HCT116 (cell line): ENCODE results near the gene CENPE. TPM values are rescaled to one million over a fixed set of nuclear protein-coding genes. Genes with fewer than 3 reads are reported as not detected.

ENCODE experiments used
- ATAC-seq: fragments of 200-7000 bp; cut with Tn5 transposase; 2 replicates; pipeline ENCODE4 v1.9.1; 2020; ENCODE audit warnings: mild to moderate bottlenecking, moderate library complexity
- BruUV-seq: library from RNA; stranded (reverse); fragments of 400-500 nt; replicated peaks from 2 replicates; lab custom pipeline; 2021; lab: Mats Ljungman, UMichigan
- CTCF ChIA-PET: fragments of 300-600 bp; sonication (Branson Sonifier 250); formaldehyde crosslinking; loops from one replicate; lab custom pipeline; 2021; ENCODE audit warnings: antibody characterized with exemption; lab: Charles Lee
- POLR2A ChIA-PET: fragments of 300-600, 350-600 bp; sonication (Branson Sonifier 250); formaldehyde crosslinking; loops from one replicate; lab custom pipeline; 2021; ENCODE audit warnings: antibody characterized with exemption; lab: Charles Lee
- RAD21 ChIA-PET, 2 experiments: fragments of 300-600 bp; sonication (Branson Sonifier 250); formaldehyde crosslinking; loops; one replicate each; lab custom pipeline; 2023; ENCODE audit warnings: low total read pairs in 2 of 2; ENCODE audit not compliant: uncharacterized antibody in 2 of 2, unreplicated experiment in 2 of 2, low non-redundant PET in 1 of 2; lab: Charles Lee
- DNase-seq: peaks from one replicate; pipeline ENCODE4 v3.0.0-alpha.2; 2010; ENCODE audit warnings: low read depth, low spot score
- H2AFZ ChIP-seq: fragments of 200-600 bp; shearing (Covaris generic), sonication (generic); 2 replicates; pipeline ENCODE4 v1.6.1; 2017; ENCODE audit warnings: low read depth, mixed run types, mixed read lengths, antibody characterized with exemption, low read length; ENCODE audit not compliant: poor library complexity, severe bottlenecking
- H3K27ac ChIP-seq: 2 replicates; pipeline ENCODE4 v1.5.1; 2012; ENCODE audit warnings: low read depth, low read length
- H3K27me3 ChIP-seq: fragments of 200-600 bp; sonication (generic); 2 replicates; pipeline ENCODE4 v1.6.1; 2016; ENCODE audit warnings: mixed run types, low read length, mixed read lengths; ENCODE audit not compliant: insufficient read depth
- H3K36me3 ChIP-seq, 2 experiments: fragments of 200-500 bp in 1 of 2; fragments of 200-600 bp in 1 of 2; sonication (Bioruptor generic) in 1 of 2; sonication (generic) in 1 of 2; 2 replicates each; pipeline versions ENCODE4 v1.5.1 to v1.6.1; 2014 to 2016; ENCODE audit warnings: low read length in 2 of 2, inconsistent platforms in 1 of 2, mixed read lengths in 1 of 2, mixed run types in 1 of 2; ENCODE audit not compliant: insufficient read depth in 2 of 2, control insufficient read depth in 1 of 2
- H3K4me1 ChIP-seq, 2 experiments: fragments of 200-600 bp in 1 of 2; sonication (generic) in 1 of 2; 2 replicates each; pipeline versions ENCODE4 v1.5.1 to v1.6.1; 2012 to 2017; ENCODE audit warnings: low read length in 2 of 2, inconsistent platforms in 1 of 2, mild to moderate bottlenecking in 1 of 2, mixed read lengths in 1 of 2, mixed run types in 1 of 2, moderate library complexity in 1 of 2; ENCODE audit not compliant: insufficient read depth in 2 of 2, control insufficient read depth in 1 of 2
- H3K4me2 ChIP-seq: fragments of 200-600 bp; sonication (generic); 2 replicates; pipeline ENCODE4 v1.6.1; 2017; ENCODE audit warnings: mixed run types, low read length, mixed read lengths
- H3K4me3 ChIP-seq, 2 experiments: fragments of 200-600 bp in 1 of 2; sonication (generic) in 1 of 2; replicated peaks in 1 of 2; 2 replicates each; pipeline ENCODE4 v1.5.1; 2011 to 2016; ENCODE audit warnings: low read length in 2 of 2, control low read depth in 1 of 2, low read depth in 1 of 2, mild to moderate bottlenecking in 1 of 2, mixed read lengths in 1 of 2, mixed run types in 1 of 2
- H3K79me2 ChIP-seq: fragments of 200-600 bp; sonication (generic); 2 replicates; pipeline ENCODE4 v1.6.1; 2017; ENCODE audit warnings: mild to moderate bottlenecking, mixed run types, low read length, moderate library complexity, mixed read lengths; ENCODE audit not compliant: insufficient read depth
- H3K9ac ChIP-seq: fragments of 200-600 bp; sonication (generic); 2 replicates; pipeline ENCODE4 v1.6.1; 2016; ENCODE audit warnings: low read length, mixed read lengths
- H3K9me2 ChIP-seq: fragments of 200-600 bp; sonication (generic), shearing (Covaris generic); 2 replicates; pipeline ENCODE4 v1.6.1; 2017; ENCODE audit warnings: mixed run types, mild to moderate bottlenecking, moderate library complexity; ENCODE audit not compliant: insufficient read depth
- H3K9me3 ChIP-seq, 2 experiments: fragments of 200-500 bp in 1 of 2; fragments of 200-600 bp in 1 of 2; sonication (Bioruptor generic) in 1 of 2; sonication (generic) in 1 of 2; 2 replicates each; pipeline ENCODE4 v1.6.1; 2014 to 2017; ENCODE audit warnings: low read length in 2 of 2, mixed read lengths in 2 of 2, inconsistent platforms in 1 of 2, low read depth in 1 of 2, mild to moderate bottlenecking in 1 of 2, mixed run types in 1 of 2, moderate library complexity in 1 of 2; ENCODE audit not compliant: control insufficient read depth in 1 of 2, insufficient read depth in 1 of 2
- H4K20me1 ChIP-seq: fragments of 200-600 bp; sonication (generic), shearing (Covaris generic); 2 replicates; pipeline ENCODE4 v1.6.1; 2017; ENCODE audit warnings: mixed run types, mild to moderate bottlenecking, moderate library complexity; ENCODE audit not compliant: insufficient read depth
- CBX3 ChIP-seq: IDR thresholded peaks from 2 replicates; pipeline ENCODE4 v1.6.1; 2012; ENCODE audit warnings: low read depth
- CEBPB ChIP-seq: IDR thresholded peaks from 2 replicates; pipeline ENCODE4 v1.6.1; 2012; ENCODE audit warnings: low read depth
- ELF1 ChIP-seq: IDR thresholded peaks from 2 replicates; pipeline ENCODE4 v1.6.1; 2012; ENCODE audit warnings: low read depth, borderline replicate concordance
- EZH2phosphoT487 ChIP-seq: fragments of 200-600 bp; IDR thresholded peaks from 2 replicates; pipeline ENCODE4 v1.6.1; 2018; ENCODE audit warnings: antibody characterized with exemption, borderline replicate concordance
- FOSL1 ChIP-seq: IDR thresholded peaks from 2 replicates; pipeline ENCODE4 v1.6.1; 2012; ENCODE audit warnings: low read depth
- POLR2A ChIP-seq: IDR thresholded peaks from 2 replicates; pipeline ENCODE4 v1.7.0; 2011; ENCODE audit warnings: borderline replicate concordance; ENCODE audit not compliant: insufficient read depth, insufficient read length; ENCODE audit errors: extremely low read depth
- POLR2AphosphoS5 ChIP-seq: IDR thresholded peaks from 2 replicates; pipeline ENCODE4 v1.6.1; 2011; ENCODE audit warnings: mild to moderate bottlenecking, low read depth, low read length, moderate library complexity
- RAD21 ChIP-seq: IDR thresholded peaks from 2 replicates; pipeline ENCODE4 v1.6.1; 2012; ENCODE audit warnings: low read depth, mild to moderate bottlenecking
- SIN3A ChIP-seq: IDR thresholded peaks from 2 replicates; pipeline ENCODE4 v1.6.1; 2012; ENCODE audit warnings: low read depth
- SP1 ChIP-seq: IDR thresholded peaks from 2 replicates; pipeline ENCODE4 v1.6.1; 2012; ENCODE audit warnings: low read depth
- SRF ChIP-seq: IDR thresholded peaks from 2 replicates; pipeline ENCODE4 v1.6.1; 2012; ENCODE audit warnings: low read depth
- TCF7L2 ChIP-seq: IDR thresholded peaks from 2 replicates; pipeline ENCODE4 v1.7.0; 2011; ENCODE audit warnings: borderline replicate concordance, inconsistent platforms; ENCODE audit not compliant: insufficient read depth, insufficient read length; ENCODE audit errors: extremely low read depth
- ZFX ChIP-seq: fragments of 450-650 bp; IDR thresholded peaks from 2 replicates; pipeline ENCODE4 v1.6.1; 2017
- intact Hi-C: fragments of 100-400 bp; cut with micrococcal nuclease; formaldehyde crosslinking; loops from 2 replicates; pipeline ENCODE4 v1.10.0; 2022
- total RNA-seq: library from RNA; stranded (reverse); gene quantifications from one replicate; pipeline ENCODE4 v1.2.1, GENCODE V29; 2021; ENCODE audit not compliant: unreplicated experiment
- TF ChIP-seq, protein P1 (sequence below): IDR thresholded peaks from 2 replicates; pipeline ENCODE4 v1.6.1; 2012
- TF ChIP-seq, protein P2 (sequence below): IDR thresholded peaks from 2 replicates; pipeline ENCODE4 v1.6.1; 2012; ENCODE audit warnings: low read depth
- TF ChIP-seq, protein P3 (sequence below): IDR thresholded peaks from 2 replicates; pipeline ENCODE4 v1.6.1; 2012

CENPE gene
- total RNA-seq, 1 experiment from 2014 or later, result 31.3 TPM

DNA sequence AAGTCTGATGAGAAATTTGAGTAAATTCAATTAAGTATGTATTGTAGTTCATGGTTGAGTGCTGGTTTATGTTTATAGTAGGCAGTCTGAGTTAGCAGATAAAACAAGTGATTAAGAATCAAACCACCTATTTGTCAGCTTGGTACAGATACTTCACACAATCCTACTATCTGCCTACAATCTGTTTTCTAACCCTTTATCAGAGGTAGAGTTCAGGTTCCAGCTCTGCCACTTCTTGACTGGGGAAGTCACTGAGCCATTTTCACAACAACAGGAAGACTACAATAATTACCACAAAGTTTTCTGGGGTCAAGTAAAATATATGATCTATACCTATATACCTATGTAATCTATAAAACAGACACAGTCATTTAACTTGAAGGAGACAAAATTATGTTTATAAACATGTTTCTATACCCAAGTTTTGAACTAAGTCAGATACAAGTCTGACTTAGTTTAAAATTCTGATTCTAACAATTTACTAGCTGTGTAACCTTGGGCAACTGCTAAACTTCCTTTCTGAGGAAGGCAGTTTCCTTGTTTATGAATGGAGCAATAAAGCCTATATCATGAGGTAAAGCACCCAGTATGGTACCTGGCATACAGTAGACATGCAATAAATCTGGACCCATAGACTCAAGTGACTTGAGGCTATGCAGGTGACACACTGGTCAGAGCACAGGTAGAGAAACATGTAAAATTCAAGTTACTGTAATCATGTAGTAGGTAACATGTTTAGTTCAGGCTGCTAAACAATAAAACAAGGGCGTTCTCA is 61.3 kb downstream of the CENPE start:
- no peaks in the 10 kb centered on the region for H3K9me3 ChIP-seq
- no peaks in the 10 kb centered on the region for H3K79me2 ChIP-seq
- H3K4me3 ChIP-seq, result no peak overlapping the region
- no peak overlapping the region for H2AFZ ChIP-seq
- no peak for TF ChIP-seq POLR2AphosphoS5
- TF ChIP-seq EZH2phosphoT487, result no peak
- TF ChIP-seq CBX3, result no peak
- TF ChIP-seq POLR2A, result no peak
- TF ChIP-seq SIN3A, result no peak
- TF ChIP-seq, protein P1, sequence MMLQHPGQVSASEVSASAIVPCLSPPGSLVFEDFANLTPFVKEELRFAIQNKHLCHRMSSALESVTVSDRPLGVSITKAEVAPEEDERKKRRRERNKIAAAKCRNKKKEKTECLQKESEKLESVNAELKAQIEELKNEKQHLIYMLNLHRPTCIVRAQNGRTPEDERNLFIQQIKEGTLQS, result no peak
- TF ChIP-seq FOSL1, result no peak
- TF ChIP-seq SP1, result no peak
- TF ChIP-seq, protein P2, sequence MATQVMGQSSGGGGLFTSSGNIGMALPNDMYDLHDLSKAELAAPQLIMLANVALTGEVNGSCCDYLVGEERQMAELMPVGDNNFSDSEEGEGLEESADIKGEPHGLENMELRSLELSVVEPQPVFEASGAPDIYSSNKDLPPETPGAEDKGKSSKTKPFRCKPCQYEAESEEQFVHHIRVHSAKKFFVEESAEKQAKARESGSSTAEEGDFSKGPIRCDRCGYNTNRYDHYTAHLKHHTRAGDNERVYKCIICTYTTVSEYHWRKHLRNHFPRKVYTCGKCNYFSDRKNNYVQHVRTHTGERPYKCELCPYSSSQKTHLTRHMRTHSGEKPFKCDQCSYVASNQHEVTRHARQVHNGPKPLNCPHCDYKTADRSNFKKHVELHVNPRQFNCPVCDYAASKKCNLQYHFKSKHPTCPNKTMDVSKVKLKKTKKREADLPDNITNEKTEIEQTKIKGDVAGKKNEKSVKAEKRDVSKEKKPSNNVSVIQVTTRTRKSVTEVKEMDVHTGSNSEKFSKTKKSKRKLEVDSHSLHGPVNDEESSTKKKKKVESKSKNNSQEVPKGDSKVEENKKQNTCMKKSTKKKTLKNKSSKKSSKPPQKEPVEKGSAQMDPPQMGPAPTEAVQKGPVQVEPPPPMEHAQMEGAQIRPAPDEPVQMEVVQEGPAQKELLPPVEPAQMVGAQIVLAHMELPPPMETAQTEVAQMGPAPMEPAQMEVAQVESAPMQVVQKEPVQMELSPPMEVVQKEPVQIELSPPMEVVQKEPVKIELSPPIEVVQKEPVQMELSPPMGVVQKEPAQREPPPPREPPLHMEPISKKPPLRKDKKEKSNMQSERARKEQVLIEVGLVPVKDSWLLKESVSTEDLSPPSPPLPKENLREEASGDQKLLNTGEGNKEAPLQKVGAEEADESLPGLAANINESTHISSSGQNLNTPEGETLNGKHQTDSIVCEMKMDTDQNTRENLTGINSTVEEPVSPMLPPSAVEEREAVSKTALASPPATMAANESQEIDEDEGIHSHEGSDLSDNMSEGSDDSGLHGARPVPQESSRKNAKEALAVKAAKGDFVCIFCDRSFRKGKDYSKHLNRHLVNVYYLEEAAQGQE, result no peak
- TF ChIP-seq RAD21, result no peak
- TF ChIP-seq SRF, result no peak
- TF ChIP-seq ELF1, result no peak
- TF ChIP-seq, protein P3, sequence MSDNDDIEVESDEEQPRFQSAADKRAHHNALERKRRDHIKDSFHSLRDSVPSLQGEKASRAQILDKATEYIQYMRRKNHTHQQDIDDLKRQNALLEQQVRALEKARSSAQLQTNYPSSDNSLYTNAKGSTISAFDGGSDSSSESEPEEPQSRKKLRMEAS, result no peak
- TF ChIP-seq TCF7L2, result no peak
- TF ChIP-seq CEBPB, result no peak
- no peak for TF ChIP-seq ZFX
- BruUV-seq, result no TSS peak
- no peaks in the 10 kb centered on the region for H3K4me1 ChIP-seq
- ChIA-PET CTCF (no interaction called here), POLR2A (no interaction called here), RAD21 (no interaction called here)
- no peak overlapping the region for H3K4me2 ChIP-seq
- no peak for DNase-seq
- H3K9me2 ChIP-seq, result no peaks in the 10 kb centered on the region
- peaks cover 11 to 43% of the 10 kb centered on the region in 2 experiments; a peak in 3 of 4 replicates for H3K36me3 ChIP-seq
- H3K9ac ChIP-seq, result no peak overlapping the region
- no peak overlapping the region for H3K27ac ChIP-seq
- no peaks in the 10 kb centered on the region for H4K20me1 ChIP-seq
- H3K27me3 ChIP-seq, result no peaks in the 10 kb centered on the region
- intact Hi-C loops, result no loop called here
- ATAC-seq, result no peak
